Measurements from ENCODE around the gene DNER. TPM values are rescaled to one million over a fixed set of nuclear protein-coding genes. Genes with fewer than 3 reads are reported as not detected.

Gene DNER
- total and polyA plus RNA-seq, 2 of the 13 experiments (the other 11 are each of a cell fraction or from before 2014, with no cell fraction given): not detected

DNA sequence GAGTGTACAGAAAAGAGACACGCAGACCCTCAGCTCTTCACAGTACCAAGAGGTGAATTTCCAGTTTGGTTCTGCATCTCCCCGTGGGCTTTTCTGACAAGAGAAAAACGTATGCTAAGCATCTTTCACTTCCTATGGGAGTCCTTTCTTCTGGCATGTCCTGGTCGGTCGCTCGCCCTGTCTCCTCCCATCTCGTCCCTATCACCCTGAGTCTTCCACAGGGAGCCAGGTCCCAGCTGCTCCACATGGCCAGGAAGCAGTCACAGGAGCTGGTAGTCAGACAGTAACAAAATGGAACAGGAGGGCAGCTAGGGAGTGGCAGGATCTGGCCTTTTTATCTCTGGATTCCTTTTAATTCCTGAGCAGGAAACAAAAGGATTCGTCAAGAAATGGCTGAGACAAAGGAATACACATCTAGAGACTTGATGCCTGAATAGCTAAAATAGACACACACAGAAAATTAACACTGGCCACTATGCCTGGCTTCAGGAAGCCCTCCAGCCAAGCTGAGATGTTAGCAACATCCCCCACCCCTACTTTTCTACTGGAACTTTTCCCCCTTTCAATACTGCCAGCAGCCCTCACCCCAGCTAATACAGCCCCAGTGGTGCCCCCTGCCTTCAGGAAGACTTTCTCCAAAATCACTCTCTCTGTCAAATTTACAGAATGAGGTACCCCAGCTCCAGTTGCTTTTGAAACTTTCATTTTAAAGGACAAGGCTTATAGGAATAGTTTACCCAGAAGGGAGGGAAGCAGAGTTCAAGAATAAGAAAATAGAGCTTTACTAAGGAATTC, 136.1 kb downstream of the DNER start:
- Histone ChIP-seq H3K36me3 (replicated peaks in 1 of 2; ENCODE audit: control insufficient read depth in 1 of 2, insufficient read depth in 2 of 2, low read length in 2 of 2) (no peaks in the 10 kb centered on the region), H3K27ac (ENCODE audit: extremely low read length, insufficient read depth, low read length) (no peak overlapping the region), H3K9ac (ENCODE audit: insufficient read depth, low read depth, low read length) (no peak overlapping the region), H3K27me3 (ENCODE audit: control insufficient read depth in 1 of 2, insufficient read depth in 2 of 2, low read length in 2 of 2) (no peaks in the 10 kb centered on the region), H3K79me2 (ENCODE audit: insufficient read depth, low read length) (no peaks in the 10 kb centered on the region), H3K9me3 (ENCODE audit: low read length) (no peaks in the 10 kb centered on the region), H3K4me3 (replicated peaks in 1 of 3; ENCODE audit: insufficient read depth in 1 of 3, low read depth in 2 of 3, low read length in 3 of 3) (no peak overlapping the region), H4K20me1 (ENCODE audit: insufficient read depth, low read length) (no peaks in the 10 kb centered on the region), H3K4me2 (ENCODE audit: low read depth, low read length) (no peak overlapping the region), H3K4me1 (ENCODE audit: insufficient read depth, low read length) (no peaks in the 10 kb centered on the region), H2AFZ (ENCODE audit: low read length) (no peak overlapping the region)
- CTCF ChIA-PET (ENCODE audit: low intra/inter-chr PET ratio, low total read pairs): no interaction called here
- in situ Hi-C loops (cut with HindIII; ENCODE audit: extremely low pct_ligation_motif_present, low pct_unique_long_range_greater_than_20kb): no loop called here
- intact Hi-C loops (cut with micrococcal nuclease; ENCODE audit: unreplicated experiment): no loop called here
- no peak for ATAC-seq
- BruUV-seq (replicated peaks): no TSS peak
- no peak for FAIRE-seq
- POLR2A ChIA-PET: no interaction called here
- under 1% methylated on average over 8 of the region's 8 CpGs for WGBS (ENCODE audit: low lambda C conversion rate)
- no peak for TF ChIP-seq ZNF660 (CRISPR knock-in tag; IDR thresholded peaks at IDR 0.05; ENCODE audit: borderline replicate concordance, low read depth)
- no peak for TF ChIP-seq AGO2 (optimal IDR thresholded peaks at IDR 0.05; ENCODE audit: low read depth, low read length)
- no peak for TF ChIP-seq AHR (CRISPR knock-in tag; IDR thresholded peaks at IDR 0.05)
- no peak for TF ChIP-seq PAF1 (CRISPR knock-in tag; IDR thresholded peaks at IDR 0.05)
- TF ChIP-seq SSRP1 (CRISPR knock-in tag; IDR thresholded peaks at IDR 0.05): no peak
- no peak for DNase-seq (ENCODE audit: low spot score)

DNA sequence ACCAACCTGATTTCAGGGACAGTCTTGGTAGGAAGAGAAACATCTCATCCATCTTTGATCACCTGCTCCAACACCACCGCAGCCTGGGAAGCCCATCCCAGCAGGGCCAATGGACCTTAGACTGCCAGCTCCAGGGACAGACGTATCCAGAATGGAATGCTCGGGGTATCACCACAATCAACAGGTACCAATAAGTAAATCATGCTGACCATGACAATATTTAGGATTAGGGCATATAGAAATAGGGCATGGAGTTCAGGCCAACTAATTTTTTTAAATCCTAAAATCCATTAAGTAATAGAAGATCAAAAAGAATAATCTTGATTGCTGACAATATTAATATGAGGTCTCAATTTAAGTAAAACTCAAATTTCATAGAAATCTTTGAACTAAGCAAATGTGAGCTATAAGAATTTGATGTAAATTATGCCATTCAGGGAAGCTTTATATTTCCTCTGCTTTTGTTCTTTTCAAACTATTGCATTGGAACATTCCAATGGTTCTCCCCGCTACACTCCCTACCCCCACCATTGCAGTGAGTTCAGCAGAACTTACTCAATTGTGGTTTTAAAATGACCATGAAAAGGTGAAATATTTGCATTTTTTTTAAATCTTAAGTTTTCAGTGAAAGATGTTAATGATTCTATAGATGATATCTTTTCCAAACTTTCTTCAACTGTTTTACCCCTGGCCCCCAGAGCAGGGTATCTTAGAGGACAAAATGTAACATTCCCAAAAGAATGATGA, 138.6 kb downstream of the DNER start:
- 7% methylated on average over 4 of the region's 4 CpGs for WGBS (ENCODE audit: low lambda C conversion rate)
- ATAC-seq (no peak), FAIRE-seq (no peak), DNase-seq (ENCODE audit: low spot score) (no peak)
- H3K9ac ChIP-seq (ENCODE audit: insufficient read depth, low read depth, low read length): no peak overlapping the region
- no peaks in the 10 kb centered on the region for H3K9me3 ChIP-seq (ENCODE audit: low read length)
- in situ Hi-C loops (cut with HindIII; ENCODE audit: extremely low pct_ligation_motif_present, low pct_unique_long_range_greater_than_20kb) (no loop called here), intact Hi-C loops (cut with micrococcal nuclease; ENCODE audit: unreplicated experiment) (no loop called here)
- no peak overlapping the region for H3K4me3 ChIP-seq (replicated peaks in 1 of 3; ENCODE audit: insufficient read depth in 1 of 3, low read depth in 2 of 3, low read length in 3 of 3)
- H3K4me2 ChIP-seq (ENCODE audit: low read depth, low read length): no peak overlapping the region
- ChIA-PET CTCF (ENCODE audit: low intra/inter-chr PET ratio, low total read pairs) (no interaction called here), POLR2A (no interaction called here)
- H3K36me3 ChIP-seq (replicated peaks in 1 of 2; ENCODE audit: control insufficient read depth in 1 of 2, insufficient read depth in 2 of 2, low read length in 2 of 2): no peaks in the 10 kb centered on the region
- H3K4me1 ChIP-seq (ENCODE audit: insufficient read depth, low read length): no peaks in the 10 kb centered on the region
- BruUV-seq (replicated peaks): no TSS peak
- no peak overlapping the region for H3K27ac ChIP-seq (ENCODE audit: extremely low read length, insufficient read depth, low read length)
- TF ChIP-seq, protein P1, sequence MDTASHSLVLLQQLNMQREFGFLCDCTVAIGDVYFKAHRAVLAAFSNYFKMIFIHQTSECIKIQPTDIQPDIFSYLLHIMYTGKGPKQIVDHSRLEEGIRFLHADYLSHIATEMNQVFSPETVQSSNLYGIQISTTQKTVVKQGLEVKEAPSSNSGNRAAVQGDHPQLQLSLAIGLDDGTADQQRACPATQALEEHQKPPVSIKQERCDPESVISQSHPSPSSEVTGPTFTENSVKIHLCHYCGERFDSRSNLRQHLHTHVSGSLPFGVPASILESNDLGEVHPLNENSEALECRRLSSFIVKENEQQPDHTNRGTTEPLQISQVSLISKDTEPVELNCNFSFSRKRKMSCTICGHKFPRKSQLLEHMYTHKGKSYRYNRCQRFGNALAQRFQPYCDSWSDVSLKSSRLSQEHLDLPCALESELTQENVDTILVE (CRISPR knock-in tag; IDR thresholded peaks at IDR 0.05): no peak
- TF ChIP-seq, protein P2, sequence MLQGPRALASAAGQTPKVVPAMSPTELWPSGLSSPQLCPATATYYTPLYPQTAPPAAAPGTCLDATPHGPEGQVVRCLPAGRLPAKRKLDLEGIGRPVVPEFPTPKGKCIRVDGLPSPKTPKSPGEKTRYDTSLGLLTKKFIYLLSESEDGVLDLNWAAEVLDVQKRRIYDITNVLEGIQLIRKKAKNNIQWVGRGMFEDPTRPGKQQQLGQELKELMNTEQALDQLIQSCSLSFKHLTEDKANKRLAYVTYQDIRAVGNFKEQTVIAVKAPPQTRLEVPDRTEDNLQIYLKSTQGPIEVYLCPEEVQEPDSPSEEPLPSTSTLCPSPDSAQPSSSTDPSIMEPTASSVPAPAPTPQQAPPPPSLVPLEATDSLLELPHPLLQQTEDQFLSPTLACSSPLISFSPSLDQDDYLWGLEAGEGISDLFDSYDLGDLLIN (CRISPR knock-in tag; IDR thresholded peaks at IDR 0.05; ENCODE audit: borderline replicate concordance): no peak
- TF ChIP-seq ZNF749 (CRISPR knock-in tag; IDR thresholded peaks at IDR 0.05; ENCODE audit: borderline replicate concordance) (no peak), MAFK (conservative IDR thresholded peaks at IDR 0.05 in 1 of 2, IDR thresholded peaks at IDR 0.05 in 1 of 2; ENCODE audit: low read length in 2 of 2) (peak; percentile 76 to 78), ZFP36L1 (CRISPR knock-in tag; IDR thresholded peaks at IDR 0.05) (no peak), ZSCAN9 (CRISPR knock-in tag; IDR thresholded peaks at IDR 0.05; ENCODE audit: borderline replicate concordance) (no peak), ZNF446 (CRISPR knock-in tag; IDR thresholded peaks at IDR 0.05) (no peak), TCF7L2 (IDR thresholded peaks at IDR 0.05; ENCODE audit: low read depth, low read length) (no peak), MAFF (IDR thresholded peaks at IDR 0.05; ENCODE audit: low read depth, low read length) (peak; percentile 47; the same call in 1 of the 2 replicates), RNF2 (conservative IDR thresholded peaks at IDR 0.05; ENCODE audit: low read depth) (no peak)
- H2AFZ ChIP-seq (ENCODE audit: low read length): no peak overlapping the region
- no peaks in the 10 kb centered on the region for H3K27me3 ChIP-seq (ENCODE audit: control insufficient read depth in 1 of 2, insufficient read depth in 2 of 2, low read length in 2 of 2)
- H3K79me2 ChIP-seq (ENCODE audit: insufficient read depth, low read length): no peaks in the 10 kb centered on the region
- no peaks in the 10 kb centered on the region for H4K20me1 ChIP-seq (ENCODE audit: insufficient read depth, low read length)

Data from HepG2 (cell line).